ENCODE results near the gene TRAPPC2B. TPM values are rescaled to one million over a fixed set of nuclear protein-coding genes. Genes with fewer than 3 reads are reported as not detected.

TRAPPC2B gene
- total RNA-seq, 2 experiments from 2014 or later, result 8.5 to 8.6 TPM

GRCh38 chr19:57410877-57411671 lies 47.7 kb downstream of the TRAPPC2B start, which contains the start of gene ZNF17:
ZNF17 (plus strand) TSS chr19:57411161; CDS start chr19:57413616, 2,455 bp downstream.
- DNase-seq (peak; percentile 96), ATAC-seq (peak; percentile 100)
- H3K4me1 Mint-ChIP-seq (ENCODE audit: low read depth), result peaks cover 18% of the 10 kb centered on the region
- H3K4me3 Mint-ChIP-seq, result peak within 1 kb of the TSS; percentile 91
- H3K9me3 Mint-ChIP-seq (ENCODE audit: insufficient read depth), result peaks cover 4% of the 10 kb centered on the region
- CTCF ChIA-PET, result interaction anchor here (1.7 kb wide), 1 partner anchor 22 kb away, joined by 6 read pairs; the partner anchor contains the start of gene ZNF548
- no peaks in the 10 kb centered on the region for H3K27me3 Mint-ChIP-seq (ENCODE audit: low read depth)
- POLR2A ChIA-PET, result interaction anchor here (1.0 kb wide), 1 partner anchor 24 kb away, joined by 3 read pairs; the partner anchor contains the start of gene ZNF749
- peak within 1 kb of the TSS; percentile 87 for H3K27ac Mint-ChIP-seq
- H3K36me3 Mint-ChIP-seq (ENCODE audit: low read depth), result peaks cover 32% of the 10 kb centered on the region

Other genes with a start within 250 kb of the TRAPPC2B start
- not detected for gene USP29, start 243.6 kb upstream of the TRAPPC2B start, total RNA-seq
- gene ZIM3, start 218.3 kb upstream of the TRAPPC2B start, total RNA-seq, result not detected
- not detected for gene DUXA, start 196.1 kb upstream of the TRAPPC2B start, total RNA-seq
- gene ZNF264, start 172.1 kb upstream of the TRAPPC2B start, total RNA-seq, result 10 to 100 TPM; 34.1 to 35.1 TPM
- gene AURKC, start 132.5 kb upstream of the TRAPPC2B start, total RNA-seq, result 1 to 10 TPM in 1 of 2 experiments, under 1 TPM in 1; 0.94 to 1.3 TPM
- 1 to 10 TPM; 9.8 to 9.9 TPM for gene ZNF805, start 122.9 kb upstream of the TRAPPC2B start, total RNA-seq
- 10 to 100 TPM; 43.9 to 46.6 TPM for gene ZNF460, start 83.1 kb upstream of the TRAPPC2B start, total RNA-seq
- gene ZNF543, start 43.1 kb upstream of the TRAPPC2B start, total RNA-seq, result 1 to 10 TPM; 7.0 to 7.5 TPM
- 1 to 10 TPM; 8.5 to 9.1 TPM for gene ZNF304, start 12.3 kb upstream of the TRAPPC2B start, total RNA-seq
- 1 to 10 TPM; 4.2 to 4.4 TPM for gene ZNF547, start within 50 bp of the TRAPPC2B start, total RNA-seq
- gene ZNF548, start 26.3 kb downstream of the TRAPPC2B start, total RNA-seq, result 10 to 100 TPM; 27.4 to 28.0 TPM
- gene ZNF17, start 47.6 kb downstream of the TRAPPC2B start, total RNA-seq, result 10 to 100 TPM; 11.6 to 12.2 TPM
- gene ZNF749, start 71.8 kb downstream of the TRAPPC2B start, total RNA-seq, result 10 to 100 TPM; 13.7 to 19.6 TPM
- under 1 TPM; 0.16 TPM for gene VN1R1, start 93.6 kb downstream of the TRAPPC2B start, total RNA-seq
- 1 to 10 TPM; 7.6 to 9.1 TPM for gene ZNF772, start 114.0 kb downstream of the TRAPPC2B start, total RNA-seq
- 10 to 100 TPM; 10.0 to 10.9 TPM for gene ZNF419, start 124.2 kb downstream of the TRAPPC2B start, total RNA-seq
- 1 to 10 TPM; 8.3 to 8.4 TPM for gene ZNF773, start 136.4 kb downstream of the TRAPPC2B start, total RNA-seq
- 1 to 10 TPM; 7.5 to 7.8 TPM for gene ZNF549, start 163.8 kb downstream of the TRAPPC2B start, total RNA-seq
- 10 to 100 TPM; 12.6 to 13.7 TPM for gene ZNF550, start 196.3 kb downstream of the TRAPPC2B start, total RNA-seq
- gene ZNF416, start 215.4 kb downstream of the TRAPPC2B start, total RNA-seq, result 1 to 10 TPM; 5.4 to 5.5 TPM
- 10 to 100 TPM; 12.1 to 12.4 TPM for gene ZIK1, start 220.6 kb downstream of the TRAPPC2B start, total RNA-seq
- 10 to 100 TPM; 10.7 to 10.8 TPM for gene ZNF530, start 236.3 kb downstream of the TRAPPC2B start, total RNA-seq